Measurements from ENCODE around the gene MARCHF3. TPM values are rescaled to one million over a fixed set of nuclear protein-coding genes. Genes with fewer than 3 reads are reported as not detected.

Gene MARCHF3
- total RNA-seq, 1 donor from 2014 or later: 44.7 TPM

GRCh38 chr5:126984632-126985031 is 45.7 kb downstream of the MARCHF3 start:
- no peak for DNase-seq (ENCODE audit: low spot score)

GRCh38 chr5:126983874-126984266 is 46.5 kb downstream of the MARCHF3 start:
- DNase-seq (ENCODE audit: low spot score): no peak

- no peak for DNase-seq (ENCODE audit: low spot score)
These were observed 47.2 kb downstream of the MARCHF3 start for GRCh38 chr5:126982926-126983873.

GRCh38 chr5:126982202-126982601 is 48.2 kb downstream of the MARCHF3 start:
- no peak for DNase-seq (ENCODE audit: low spot score)

GRCh38 chr5:126981701-126982100 is 48.7 kb downstream of the MARCHF3 start:
- DNase-seq (ENCODE audit: low spot score): no peak

- no peak for DNase-seq (ENCODE audit: low spot score)
These were observed 49.1 kb downstream of the MARCHF3 start for GRCh38 chr5:126981222-126981621.

- DNase-seq (ENCODE audit: low spot score): no peak
These were observed 52.1 kb downstream of the MARCHF3 start for GRCh38 chr5:126978258-126978657.

- no peak for DNase-seq (ENCODE audit: low spot score)
These were observed 53.7 kb downstream of the MARCHF3 start for GRCh38 chr5:126976520-126977172.

- no peak for DNase-seq (ENCODE audit: low spot score)
These were observed 54.6 kb downstream of the MARCHF3 start for GRCh38 chr5:126975796-126976195.

GRCh38 chr5:126973193-126973592 is 57.2 kb downstream of the MARCHF3 start:
- no peak for DNase-seq (ENCODE audit: low spot score)

GRCh38 chr5:126972062-126972895 is 58.1 kb downstream of the MARCHF3 start:
- no peak for DNase-seq (ENCODE audit: low spot score)

GRCh38 chr5:126971455-126972031 is 58.8 kb downstream of the MARCHF3 start:
- no peak for DNase-seq (ENCODE audit: low spot score)

GRCh38 chr5:126970517-126971017 is 59.8 kb downstream of the MARCHF3 start:
- no peak for DNase-seq (ENCODE audit: low spot score)

- DNase-seq (ENCODE audit: low spot score): no peak
These were observed 60.8 kb downstream of the MARCHF3 start for GRCh38 chr5:126969548-126969947.

GRCh38 chr5:126967808-126968466 is 62.4 kb downstream of the MARCHF3 start:
- no peak for DNase-seq (ENCODE audit: low spot score)

- DNase-seq (ENCODE audit: low spot score): no peak
These were observed 64.9 kb downstream of the MARCHF3 start for GRCh38 chr5:126965487-126965886.

- DNase-seq (ENCODE audit: low spot score): no peak
These were observed 65.3 kb downstream of the MARCHF3 start for GRCh38 chr5:126965061-126965475.

GRCh38 chr5:126963822-126964375 is 66.5 kb downstream of the MARCHF3 start:
- no peak for DNase-seq (ENCODE audit: low spot score)

- DNase-seq (ENCODE audit: low spot score): no peak
These were observed 68.7 kb downstream of the MARCHF3 start for GRCh38 chr5:126961702-126962101.

GRCh38 chr5:126961128-126961527 is 69.2 kb downstream of the MARCHF3 start:
- no peak for DNase-seq (ENCODE audit: low spot score)

Measured in mesenteric fat pad (tissue), 1 donor.